Lung (tissue), 16 donors: ENCODE measurements around the gene C22orf31. TPM values are rescaled to one million over a fixed set of nuclear protein-coding genes. Genes with fewer than 3 reads are reported as not detected.

Source experiments
- ATAC-seq: fragments of 200-7000 bp; cut with Tn5 transposase; one replicate; pipeline ENCODE4 v1.9.1; 2020; ENCODE audit warnings: moderate number of reproducible peaks; ENCODE audit not compliant: insufficient read depth, low FRiP score
- DNase-seq, 3 donors: peaks; one replicate each; pipeline ENCODE4 v3.0.0-alpha.2; 2013 to 2017
- H3K27ac ChIP-seq, 2 donors: one replicate each; pipeline ENCODE4 v1.5.1; 2013; ENCODE audit warnings: mild to moderate bottlenecking in 2 of 2, moderate library complexity in 2 of 2, control low read depth in 1 of 2, inconsistent platforms in 1 of 2, low read depth in 1 of 2, low read length in 1 of 2
- H3K27me3 ChIP-seq, 3 donors: one replicate each; pipeline ENCODE4 v1.5.1; 2013; ENCODE audit warnings: low read length in 2 of 3; ENCODE audit not compliant: control insufficient read depth in 3 of 3, insufficient read depth in 3 of 3
- H3K36me3 ChIP-seq, 4 donors: one replicate each; pipeline ENCODE4 v1.5.1; 2013; ENCODE audit warnings: low read length in 4 of 4, mild to moderate bottlenecking in 1 of 4, moderate library complexity in 1 of 4; ENCODE audit not compliant: control insufficient read depth in 4 of 4, insufficient read depth in 4 of 4
- H3K4me1 ChIP-seq, 5 donors: one replicate each; pipeline ENCODE4 v1.5.1; 2013; ENCODE audit warnings: low read length in 5 of 5, mild to moderate bottlenecking in 2 of 5, moderate library complexity in 1 of 5; ENCODE audit not compliant: control insufficient read depth in 5 of 5, insufficient read depth in 5 of 5
- H3K4me3 ChIP-seq: one replicate; pipeline ENCODE4 v1.5.1; 2013; ENCODE audit warnings: mild to moderate bottlenecking, control low read depth, moderate library complexity
- H3K9ac ChIP-seq, 2 donors: one replicate each; pipeline ENCODE4 v1.5.1; 2013; ENCODE audit warnings: low read length in 2 of 2, control low read depth in 1 of 2; ENCODE audit not compliant: insufficient read depth in 1 of 2
- H3K9me3 ChIP-seq, 4 donors: one replicate each; pipeline ENCODE4 v1.5.1; 2013; ENCODE audit warnings: low read length in 3 of 4, mild to moderate bottlenecking in 1 of 4, moderate library complexity in 1 of 4; ENCODE audit not compliant: control insufficient read depth in 4 of 4, insufficient read depth in 3 of 4
- WGBS, 2 donors: extraction: QIAGEN DNeasy Blood & Tissue Kit; methylation state at CpG; one replicate each; pipeline ENCODE4 v1.1.7; 2013; 5-methylcytosine and 5-hydroxymethylcytosine counted together
- long read RNA-seq, 5 donors: transcript quantifications; one replicate each; lab custom pipeline, GENCODE V29; 2026
- polyA plus RNA-seq, 2 donors: library from polyadenylated mRNA; stranded (reverse); fragments of 200-250 nt; gene quantifications; one replicate each; pipeline ENCODE4 v1.2.1, GENCODE V29; 2013
- total RNA-seq, 2 donors: library from RNA; depleted of rRNA in 1 of 2; stranded (reverse); fragments of >200 nt in 1 of 2; gene quantifications; one replicate each; pipeline ENCODE4 v1.2.1, GENCODE V29; 2014 to 2021
- TF ChIP-seq, protein P1 (sequence below): IDR thresholded peaks from 2 replicates; pipeline ENCODE4 v1.5.1; 2012; ENCODE audit warnings: mild to moderate bottlenecking; ENCODE audit errors: control extremely low read depth, extremely low read depth
- donor health status: control.
- donor health status: control.
- donor health status: Bipolar disorder and iron deficiency.
- donor health status: healthy.
- donor health status: DM: yes; HTN: yes; CAD: no.

The C22orf31 gene
- total RNA-seq (not detected), polyA plus RNA-seq (under 1 TPM; 0.07 to 0.30 TPM)
- long read RNA-seq, donor 1 = 0 reads
- long read RNA-seq, donor 2 = 0 reads
- long read RNA-seq, donor 3 = 0 reads
- long read RNA-seq, donor 4 = 0 reads
- long read RNA-seq, donor 5 = 0 reads

DNA sequence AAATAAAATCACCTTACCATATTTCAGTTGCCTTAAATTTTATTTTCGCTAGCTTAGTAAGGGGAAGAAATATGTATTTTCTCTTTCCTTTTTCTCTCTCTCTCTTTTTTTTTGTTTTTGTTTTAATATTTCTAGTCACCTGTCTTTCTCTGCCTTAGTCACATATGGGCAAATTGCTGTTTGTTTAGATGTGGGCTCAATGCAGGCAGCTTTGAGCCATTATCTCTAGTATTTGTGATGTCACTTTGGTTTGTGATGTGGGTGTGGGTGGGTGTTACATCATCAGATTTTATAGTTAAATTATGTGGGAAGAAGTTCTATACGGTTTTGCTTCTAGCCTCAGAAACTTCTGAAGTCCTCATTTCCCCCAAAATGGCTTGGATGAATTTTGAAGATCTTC lies at the start of gene C22orf31:
Gene C22orf31 (minus strand): TSS at position 59 of the 400 bp plus-strand sequence. CDS start 39 bp downstream, at position 20.
- Histone ChIP-seq H3K4me1 (peaks cover 0 to 20% (median 4%) of the 10 kb centered on the region in 5 donors), H3K4me3 (no peak within 1 kb of the TSS), H3K9ac (no peak within 1 kb of the TSS), H3K27ac (no peak within 1 kb of the TSS), H3K27me3 (no peaks in the 10 kb centered on the region), H3K36me3 (no peaks in the 10 kb centered on the region), H3K9me3 (no peaks in the 10 kb centered on the region)
- ATAC-seq (no peak), DNase-seq (peak in 1 of 3 donors; percentile 3)
- TF ChIP-seq, protein P1, sequence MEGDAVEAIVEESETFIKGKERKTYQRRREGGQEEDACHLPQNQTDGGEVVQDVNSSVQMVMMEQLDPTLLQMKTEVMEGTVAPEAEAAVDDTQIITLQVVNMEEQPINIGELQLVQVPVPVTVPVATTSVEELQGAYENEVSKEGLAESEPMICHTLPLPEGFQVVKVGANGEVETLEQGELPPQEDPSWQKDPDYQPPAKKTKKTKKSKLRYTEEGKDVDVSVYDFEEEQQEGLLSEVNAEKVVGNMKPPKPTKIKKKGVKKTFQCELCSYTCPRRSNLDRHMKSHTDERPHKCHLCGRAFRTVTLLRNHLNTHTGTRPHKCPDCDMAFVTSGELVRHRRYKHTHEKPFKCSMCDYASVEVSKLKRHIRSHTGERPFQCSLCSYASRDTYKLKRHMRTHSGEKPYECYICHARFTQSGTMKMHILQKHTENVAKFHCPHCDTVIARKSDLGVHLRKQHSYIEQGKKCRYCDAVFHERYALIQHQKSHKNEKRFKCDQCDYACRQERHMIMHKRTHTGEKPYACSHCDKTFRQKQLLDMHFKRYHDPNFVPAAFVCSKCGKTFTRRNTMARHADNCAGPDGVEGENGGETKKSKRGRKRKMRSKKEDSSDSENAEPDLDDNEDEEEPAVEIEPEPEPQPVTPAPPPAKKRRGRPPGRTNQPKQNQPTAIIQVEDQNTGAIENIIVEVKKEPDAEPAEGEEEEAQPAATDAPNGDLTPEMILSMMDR = no peak
- 70% methylated on average over 2 of the region's 2 CpGs for WGBS, 2 donors

DNA sequence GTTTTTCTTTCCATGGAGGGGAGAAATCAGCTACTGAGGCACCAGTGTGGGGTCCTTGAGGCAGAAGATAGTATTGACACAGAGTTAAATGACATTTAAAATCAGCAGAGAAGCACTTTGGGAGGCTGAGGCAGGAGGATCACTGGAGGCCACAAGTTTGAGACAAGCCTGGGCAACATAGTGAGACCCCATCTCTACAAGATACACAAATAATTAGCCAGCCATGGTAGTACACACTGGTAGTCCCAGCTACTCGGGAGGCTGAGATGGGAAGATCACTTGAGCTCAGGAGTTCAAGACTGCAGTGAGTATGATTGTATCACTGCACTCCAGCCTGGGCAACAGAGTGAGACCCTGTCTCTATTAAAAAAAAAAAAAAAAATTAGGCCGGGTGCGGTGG lies 49.3 kb upstream of the C22orf31 start:
- ATAC-seq (no peak), DNase-seq (no peak)
- 92 to 100% methylated on average over 1 to 3 of the region's 3 CpGs for WGBS, 2 donors
- Histone ChIP-seq H3K27ac (no peak overlapping the region), H3K4me3 (no peak overlapping the region), H3K27me3 (no peaks in the 10 kb centered on the region), H3K4me1 (peaks cover 0 to 31% (median 11%) of the 10 kb centered on the region in 5 donors), H3K9ac (no peak overlapping the region), H3K9me3 (no peaks in the 10 kb centered on the region), H3K36me3 (peaks cover 0 to 4% (median under 1%) of the 10 kb centered on the region in 4 donors)
- TF ChIP-seq, protein P1 = no peak

DNA sequence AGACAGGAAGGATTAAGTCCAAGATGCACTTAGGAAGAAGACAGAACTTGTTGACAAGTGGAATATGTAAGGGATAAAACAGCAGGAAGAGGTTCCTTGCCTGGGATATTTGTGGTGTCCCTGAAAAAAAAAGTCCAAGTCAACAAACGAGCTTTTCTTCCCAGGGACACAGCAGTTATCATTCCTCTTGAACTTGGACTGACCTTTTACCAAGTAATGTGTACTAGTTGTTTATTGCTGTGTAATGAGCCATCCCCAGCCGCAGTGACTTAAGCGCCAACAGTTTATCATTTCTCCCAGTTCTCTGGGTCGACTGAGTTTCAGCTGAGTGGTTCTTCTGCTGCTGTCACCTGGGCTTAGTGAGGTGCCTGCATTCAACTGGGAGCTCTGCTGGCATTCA lies 48.2 kb upstream of the C22orf31 start:
- peaks cover 0 to 4% (median 2%) of the 10 kb centered on the region in 4 donors for H3K36me3 ChIP-seq
- 78 to 88% methylated on average over 4 of the region's 4 CpGs for WGBS, 2 donors
- no peak overlapping the region for H3K27ac ChIP-seq
- no peak overlapping the region for H3K9ac ChIP-seq
- H3K4me1 ChIP-seq = peaks cover 0 to 29% (median 11%) of the 10 kb centered on the region in 5 donors
- TF ChIP-seq, protein P1 = no peak
- H3K27me3 ChIP-seq = no peaks in the 10 kb centered on the region
- H3K9me3 ChIP-seq = no peaks in the 10 kb centered on the region
- H3K4me3 ChIP-seq = no peak overlapping the region
- ATAC-seq (no peak), DNase-seq (peak in 2 of 3 donors; percentile 38 to 56)

DNA sequence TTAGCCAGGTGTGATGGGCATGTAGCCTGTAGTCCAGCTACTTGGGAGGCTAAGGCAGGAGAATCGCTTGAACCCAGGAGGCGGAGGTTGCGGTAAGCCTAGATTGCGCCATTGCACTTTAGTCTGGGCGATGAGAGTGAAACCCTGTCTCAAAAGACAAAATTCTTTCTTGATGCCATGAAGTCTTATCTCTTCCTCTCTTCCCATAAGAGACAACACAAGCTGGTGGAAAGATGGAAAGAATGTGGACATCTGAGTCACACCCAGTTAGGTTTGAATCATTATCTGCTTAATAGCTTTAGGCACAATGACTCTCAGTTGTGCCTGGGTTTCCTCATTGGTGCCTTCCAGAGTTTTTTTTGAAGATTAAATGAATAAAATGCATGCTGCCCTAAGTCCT lies 46.5 kb upstream of the C22orf31 start:
- WGBS, 2 donors = 97% methylated on average over 5 of the region's 5 CpGs
- Histone ChIP-seq H3K4me1 (peaks cover 0 to 21% (median 15%) of the 10 kb centered on the region in 5 donors), H3K4me3 (no peak overlapping the region), H3K27ac (no peak overlapping the region), H3K9me3 (no peaks in the 10 kb centered on the region), H3K27me3 (no peaks in the 10 kb centered on the region), H3K9ac (no peak overlapping the region), H3K36me3 (peaks cover 0 to 4% (median 2%) of the 10 kb centered on the region in 4 donors)
- TF ChIP-seq, protein P1 = no peak
- DNase-seq = no peak
- no peak for ATAC-seq
